ENCODE data around the gene DOCK1. TPM values are rescaled to one million over a fixed set of nuclear protein-coding genes. Genes with fewer than 3 reads are reported as not detected.

Gene DOCK1
- total RNA-seq, 6 experiments from 2014 or later, result 50.6 to 59.9 (median 54.7) TPM

GRCh38 chr10:127498087-127498486 lies 592.9 kb downstream of the DOCK1 start:
- Mint-ChIP-seq H3K27ac (no peak overlapping the region), H3K9me3 (peaks cover 30% of the 10 kb centered on the region; the same call in 1 of the 2 replicates), H3K4me1 (ENCODE audit: low read depth) (no peaks in the 10 kb centered on the region), H3K27me3 (ENCODE audit: insufficient read depth) (peaks cover 3% of the 10 kb centered on the region), H3K36me3 (ENCODE audit: low read depth) (peaks cover 4% of the 10 kb centered on the region; the same call in 1 of the 2 replicates), H3K4me3 (no peak overlapping the region)
- DNase-seq, result no peak
- TF ChIP-seq CTCF (IDR thresholded peaks at IDR 0.05), result no peak

DNA sequence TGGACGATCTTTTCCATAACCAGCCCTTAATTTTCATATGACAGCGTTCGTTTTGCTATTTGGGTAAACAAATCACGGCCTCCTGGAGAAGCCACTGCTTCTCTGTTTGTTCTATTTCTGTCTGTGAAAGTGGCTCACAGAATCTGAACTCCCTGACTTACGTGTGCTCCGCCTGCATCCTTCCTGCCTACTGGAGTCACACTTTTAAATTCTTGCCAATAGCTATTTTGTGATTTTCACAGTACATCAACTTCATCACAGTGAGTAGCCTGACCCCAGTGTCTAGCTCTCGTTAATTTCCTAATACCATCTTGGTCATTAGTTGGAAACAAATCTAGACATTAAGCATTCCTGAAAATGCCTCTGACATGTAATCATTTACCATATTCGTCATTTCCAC lies 594.9 kb downstream of the DOCK1 start:
- H3K36me3 Mint-ChIP-seq (ENCODE audit: low read depth), result peaks cover 4% of the 10 kb centered on the region; the same call in 1 of the 2 replicates
- no peak overlapping the region for H3K27ac Mint-ChIP-seq
- H3K27me3 Mint-ChIP-seq (ENCODE audit: insufficient read depth), result peaks cover 3% of the 10 kb centered on the region
- no peak for DNase-seq
- TF ChIP-seq CTCF (IDR thresholded peaks at IDR 0.05), result no peak
- H3K4me3 Mint-ChIP-seq, result no peak overlapping the region
- no peaks in the 10 kb centered on the region for H3K4me1 Mint-ChIP-seq (ENCODE audit: low read depth)
- H3K9me3 Mint-ChIP-seq, result peaks cover 30% of the 10 kb centered on the region; the same call in 1 of the 2 replicates

Other genes with a start within 250 kb of the DOCK1 start
- gene C10orf90, start 234.7 kb upstream of the DOCK1 start, total RNA-seq (2021; fragmentation: NEBNext Ultra II Directional; extraction: Animal tissue kit (Norgen Biotek cat#: 25700)), result not detected

Measured in HFFc6 (cell line).